Fibroblast of lung (primary cell): ENCODE data around the gene RAB11FIP3.

Experiments
- EZH2 ChIP-seq: IDR thresholded peaks from 2 replicates; pipeline ENCODE4 v1.5.1; 2012; ENCODE audit warnings: low read length, control low read depth, mild to moderate bottlenecking; ENCODE audit errors: missing control alignments
- TF ChIP-seq, protein P1 (sequence below), 2 donors: IDR thresholded peaks in 1 of 2; conservative IDR thresholded peaks in 1 of 2; 1 replicate in 1 of 2; 2 replicates in 1 of 2; pipeline ENCODE4 v1.5.1; 2011 to 2012; ENCODE audit warnings: low read length in 2 of 2, control low read depth in 1 of 2, inconsistent platforms in 1 of 2, low read depth in 1 of 2, mild to moderate bottlenecking in 1 of 2

DNA sequence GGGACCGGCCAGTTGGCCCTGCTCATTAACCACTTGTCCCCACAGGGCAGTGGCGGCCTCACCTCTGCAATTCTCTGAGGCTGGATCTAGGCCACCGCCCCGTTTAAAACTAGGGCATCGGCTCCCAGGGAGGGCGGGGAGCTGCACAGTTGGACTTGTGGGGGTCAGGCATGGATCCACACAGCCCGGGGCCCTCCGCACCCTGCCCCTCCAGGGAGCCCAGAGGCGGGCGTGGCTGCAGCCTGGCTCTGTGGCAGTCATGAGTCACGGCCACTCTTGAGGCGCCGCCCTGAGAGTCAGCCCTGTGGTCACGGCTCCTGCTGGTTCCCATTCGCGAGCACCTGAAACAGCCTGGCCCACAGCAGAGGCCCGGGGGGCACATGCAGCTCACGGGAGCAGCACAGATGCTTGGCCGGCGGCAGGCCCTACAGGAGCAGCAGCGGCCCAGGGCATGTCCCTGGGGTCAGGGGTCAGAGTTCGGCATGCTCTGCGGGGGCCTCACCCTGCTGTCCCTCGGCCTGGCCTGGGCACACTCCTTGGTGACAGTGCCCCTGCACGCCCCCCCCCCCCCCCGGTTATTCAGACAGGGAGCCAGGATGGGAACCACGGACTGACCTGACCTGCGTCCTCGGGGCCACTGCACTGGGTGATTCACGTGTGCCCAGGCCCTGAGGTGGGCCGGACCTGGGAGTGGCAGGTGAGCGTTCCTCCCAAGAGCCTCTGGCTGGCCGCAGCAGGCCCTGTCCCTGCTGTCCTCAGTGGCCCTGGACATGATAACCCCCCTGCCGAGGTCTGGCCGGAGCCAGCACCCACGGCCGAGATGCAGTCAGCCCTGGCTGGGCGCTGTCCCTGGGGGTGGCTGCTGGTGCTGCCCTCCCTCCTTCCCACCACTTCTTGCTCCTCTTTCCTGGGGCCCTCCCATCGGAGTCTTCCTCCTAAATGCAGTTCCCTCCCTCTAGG is 110.3 kb downstream of the RAB11FIP3 start:
- TF ChIP-seq, protein P1, sequence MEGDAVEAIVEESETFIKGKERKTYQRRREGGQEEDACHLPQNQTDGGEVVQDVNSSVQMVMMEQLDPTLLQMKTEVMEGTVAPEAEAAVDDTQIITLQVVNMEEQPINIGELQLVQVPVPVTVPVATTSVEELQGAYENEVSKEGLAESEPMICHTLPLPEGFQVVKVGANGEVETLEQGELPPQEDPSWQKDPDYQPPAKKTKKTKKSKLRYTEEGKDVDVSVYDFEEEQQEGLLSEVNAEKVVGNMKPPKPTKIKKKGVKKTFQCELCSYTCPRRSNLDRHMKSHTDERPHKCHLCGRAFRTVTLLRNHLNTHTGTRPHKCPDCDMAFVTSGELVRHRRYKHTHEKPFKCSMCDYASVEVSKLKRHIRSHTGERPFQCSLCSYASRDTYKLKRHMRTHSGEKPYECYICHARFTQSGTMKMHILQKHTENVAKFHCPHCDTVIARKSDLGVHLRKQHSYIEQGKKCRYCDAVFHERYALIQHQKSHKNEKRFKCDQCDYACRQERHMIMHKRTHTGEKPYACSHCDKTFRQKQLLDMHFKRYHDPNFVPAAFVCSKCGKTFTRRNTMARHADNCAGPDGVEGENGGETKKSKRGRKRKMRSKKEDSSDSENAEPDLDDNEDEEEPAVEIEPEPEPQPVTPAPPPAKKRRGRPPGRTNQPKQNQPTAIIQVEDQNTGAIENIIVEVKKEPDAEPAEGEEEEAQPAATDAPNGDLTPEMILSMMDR (conservative IDR thresholded peaks at IDR 0.05 in 1 of 2, IDR thresholded peaks at IDR 0.05 in 1 of 2; ENCODE audit: low read depth in 1 of 2, low read length in 2 of 2) = no peak
- TF ChIP-seq EZH2 = no peak
